GM18868 (cell line): ENCODE results near the gene RPA1.

Experiments used
- ATAC-seq: cut with Tn5 transposase; IDR thresholded peaks from one replicate; pipeline ENCODE4 v1.9.1; 2021; ENCODE audit warnings: mild to moderate bottlenecking, moderate library complexity; ENCODE audit not compliant: unreplicated experiment

The RPA1 gene

DNA sequence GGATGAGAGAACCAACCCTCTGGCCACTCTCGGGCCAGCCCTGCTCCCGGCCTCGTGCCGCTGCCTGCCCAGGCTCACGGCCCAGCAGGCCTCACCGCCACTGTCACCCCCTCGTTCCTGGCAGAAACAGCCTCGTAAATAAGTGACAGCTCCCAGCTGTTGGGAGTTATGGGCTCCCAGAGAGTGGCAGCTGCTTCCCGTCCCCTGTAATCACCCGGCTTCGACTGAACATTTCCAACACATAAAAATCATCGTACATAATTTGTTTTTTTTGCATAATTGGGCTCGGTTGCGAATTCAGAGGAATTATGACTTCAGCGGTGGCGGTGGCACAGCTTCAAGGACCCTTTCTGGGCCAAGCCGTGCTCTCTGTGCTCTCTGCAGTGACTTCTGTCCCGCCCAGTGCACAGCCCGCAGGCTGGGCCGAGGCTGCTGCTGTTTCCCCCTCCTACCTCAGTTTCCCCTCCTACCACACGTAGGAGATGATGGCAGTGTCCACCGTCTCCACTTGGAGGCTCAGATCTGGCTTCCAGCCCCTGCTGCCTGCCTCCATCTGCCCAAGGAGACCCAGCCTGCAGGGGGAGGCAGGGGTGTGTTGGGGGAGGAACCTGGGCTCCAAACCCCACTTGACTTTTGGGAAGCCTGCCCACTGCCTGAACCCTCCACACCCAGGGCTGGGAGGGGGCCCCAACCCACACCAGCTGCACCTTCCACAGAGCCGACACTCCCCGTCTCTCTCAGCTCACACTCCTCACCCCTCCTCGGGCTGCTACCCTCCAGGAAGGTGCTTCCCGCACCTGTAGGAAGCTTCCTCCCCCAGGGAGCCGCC lies 110.4 kb downstream of the RPA1 start:
- ATAC-seq, result no peak

DNA sequence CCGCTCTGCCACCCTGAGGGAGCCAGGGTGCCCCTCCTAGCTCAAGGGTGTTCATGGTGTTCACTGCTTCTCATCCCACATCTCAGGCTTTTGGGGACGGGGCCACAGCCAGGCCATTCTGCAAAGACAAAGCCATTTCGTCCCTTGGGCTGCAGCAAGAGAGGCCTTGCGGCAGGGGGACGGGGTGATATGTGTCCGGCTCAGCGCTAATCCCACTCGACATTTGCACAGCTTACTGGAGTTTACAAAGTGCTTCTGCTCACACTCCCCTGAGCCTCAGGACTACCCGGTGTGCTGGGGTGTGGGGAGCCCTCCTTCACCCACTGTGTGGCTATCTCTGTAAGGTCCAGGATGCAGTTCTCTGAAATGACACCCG lies 111.0 kb downstream of the RPA1 start:
- no peak for ATAC-seq

DNA sequence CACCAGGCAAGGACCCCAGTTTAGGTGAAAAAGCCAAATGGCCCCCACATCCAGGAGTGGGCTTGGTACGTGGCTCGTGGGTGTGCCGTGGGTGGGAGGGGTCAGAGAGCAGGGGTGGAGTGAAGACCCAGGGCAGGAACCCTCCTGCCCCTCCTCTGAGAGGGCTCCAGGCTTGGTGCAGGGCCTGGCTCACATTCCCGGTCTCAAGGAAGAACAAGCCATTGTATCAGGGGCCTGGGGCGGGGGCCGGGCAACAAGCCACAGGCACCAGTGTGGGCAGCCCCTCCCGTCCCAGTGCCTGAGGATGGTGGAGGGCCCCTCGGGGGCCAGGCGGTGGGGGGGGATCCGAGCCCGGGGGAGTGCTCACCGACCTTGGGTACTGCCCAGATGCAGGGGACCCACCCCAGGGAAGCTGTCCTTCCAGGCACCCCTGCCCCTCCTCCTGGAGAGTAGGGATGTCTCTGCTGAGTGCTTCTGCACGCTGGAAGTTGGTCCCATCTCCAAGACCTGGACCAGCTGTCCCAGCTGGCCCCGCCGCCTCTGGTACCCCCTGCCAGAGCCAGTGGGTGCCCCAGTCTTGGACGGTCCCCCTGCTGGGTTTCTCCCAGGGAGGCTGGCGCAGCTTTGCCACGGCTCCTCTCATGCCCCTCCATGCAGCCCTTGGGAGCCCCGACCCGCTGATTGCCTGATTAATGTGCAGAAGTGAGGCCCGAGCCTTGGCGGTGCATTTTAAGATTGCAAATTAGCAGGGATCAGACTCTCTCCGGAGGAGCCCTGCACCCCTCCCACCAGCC lies 111.7 kb downstream of the RPA1 start:
- no peak for ATAC-seq

DNA sequence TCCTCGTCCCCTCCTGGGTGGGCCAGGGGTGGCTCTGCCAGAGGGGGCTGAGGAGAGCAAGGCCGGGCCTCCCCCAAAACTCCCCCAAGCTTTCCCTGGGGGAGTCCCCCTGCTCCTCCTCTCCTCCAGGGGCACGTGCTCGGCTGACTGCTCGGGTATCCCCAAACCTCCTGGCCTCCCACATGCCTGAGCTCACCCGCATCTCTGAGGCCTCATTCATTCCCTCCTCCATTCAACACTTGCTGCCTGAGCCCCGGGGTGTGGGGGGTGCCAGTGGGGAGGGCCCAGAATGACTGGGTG lies 112.2 kb downstream of the RPA1 start:
- no peak for ATAC-seq

DNA sequence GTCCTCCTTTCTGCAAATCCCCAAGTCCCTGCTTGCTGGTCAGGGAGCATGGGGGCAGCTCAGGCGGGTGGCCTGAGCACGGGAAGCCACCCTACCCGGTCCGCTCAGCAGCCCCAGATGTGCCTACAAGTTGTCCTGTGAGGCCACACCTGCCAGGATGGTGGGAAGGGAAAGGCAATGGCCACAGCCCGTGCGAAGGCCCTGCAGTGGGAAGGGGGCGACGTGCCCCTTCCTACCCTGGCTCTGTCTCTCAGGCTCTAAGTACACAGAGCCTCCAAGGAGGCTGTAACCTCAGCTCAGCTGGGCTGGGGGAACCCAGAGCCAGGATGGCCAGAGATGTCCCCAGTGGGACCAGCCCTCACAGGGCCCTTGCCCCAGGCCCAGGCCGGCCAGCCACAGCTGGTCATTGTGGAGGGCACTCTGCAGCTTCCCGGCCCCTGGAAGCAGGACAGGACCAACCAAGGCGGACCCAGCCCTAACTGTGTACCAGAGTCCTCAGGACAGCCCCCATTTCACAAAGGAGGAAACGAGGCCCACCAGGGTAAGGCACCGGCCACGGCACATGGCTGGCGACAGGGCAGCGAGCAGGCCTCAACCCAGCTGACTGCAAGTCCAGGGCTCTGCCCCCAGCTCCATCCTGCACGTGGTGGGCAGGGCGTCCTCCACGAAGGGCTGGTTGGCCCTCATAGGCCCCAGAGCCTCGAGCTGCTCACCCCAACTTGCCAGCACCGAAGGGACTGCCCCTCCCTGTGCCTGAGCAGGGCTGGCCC lies 113.0 kb downstream of the RPA1 start:
- no peak for ATAC-seq

DNA sequence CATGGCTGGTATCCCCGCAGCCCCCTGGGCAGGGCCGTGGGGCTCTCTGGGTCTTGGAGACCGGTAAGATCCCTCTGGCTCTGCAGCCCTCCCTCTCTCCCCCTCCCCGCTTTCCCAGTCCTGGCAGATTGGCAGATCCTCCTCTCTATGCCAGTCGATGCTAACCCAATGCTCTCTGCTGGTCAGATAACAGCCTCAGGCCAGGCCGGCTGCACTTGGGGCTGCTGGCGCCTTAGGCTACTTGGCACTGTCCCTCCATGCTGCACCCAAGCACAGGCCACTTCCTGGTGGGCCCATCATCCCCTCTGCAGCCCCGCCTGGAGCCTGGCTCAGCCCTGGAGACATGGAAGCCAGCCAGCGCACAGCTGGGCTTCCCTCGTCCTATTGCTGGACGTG lies 113.6 kb downstream of the RPA1 start:
- ATAC-seq, result no peak

DNA sequence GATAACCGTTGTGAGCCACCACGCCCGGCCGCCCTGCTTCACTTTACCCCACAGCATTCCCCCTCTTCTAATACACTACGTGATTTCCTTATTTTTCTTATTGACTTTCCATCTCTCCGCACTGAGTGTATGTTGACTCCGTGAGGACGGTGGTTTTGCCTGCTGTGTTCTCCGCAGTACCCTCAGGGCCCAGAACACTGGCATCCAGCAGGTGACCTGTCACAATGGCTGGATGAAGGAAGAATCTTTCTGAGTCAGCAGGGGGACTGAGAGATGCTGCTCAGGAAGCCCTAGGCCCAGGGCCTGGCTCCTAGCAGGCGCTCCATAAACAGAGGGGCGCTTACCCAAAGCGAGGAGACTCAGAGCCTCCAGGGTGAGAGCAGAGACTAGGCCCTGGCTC lies 115.8 kb downstream of the RPA1 start:
- ATAC-seq, result no peak

DNA sequence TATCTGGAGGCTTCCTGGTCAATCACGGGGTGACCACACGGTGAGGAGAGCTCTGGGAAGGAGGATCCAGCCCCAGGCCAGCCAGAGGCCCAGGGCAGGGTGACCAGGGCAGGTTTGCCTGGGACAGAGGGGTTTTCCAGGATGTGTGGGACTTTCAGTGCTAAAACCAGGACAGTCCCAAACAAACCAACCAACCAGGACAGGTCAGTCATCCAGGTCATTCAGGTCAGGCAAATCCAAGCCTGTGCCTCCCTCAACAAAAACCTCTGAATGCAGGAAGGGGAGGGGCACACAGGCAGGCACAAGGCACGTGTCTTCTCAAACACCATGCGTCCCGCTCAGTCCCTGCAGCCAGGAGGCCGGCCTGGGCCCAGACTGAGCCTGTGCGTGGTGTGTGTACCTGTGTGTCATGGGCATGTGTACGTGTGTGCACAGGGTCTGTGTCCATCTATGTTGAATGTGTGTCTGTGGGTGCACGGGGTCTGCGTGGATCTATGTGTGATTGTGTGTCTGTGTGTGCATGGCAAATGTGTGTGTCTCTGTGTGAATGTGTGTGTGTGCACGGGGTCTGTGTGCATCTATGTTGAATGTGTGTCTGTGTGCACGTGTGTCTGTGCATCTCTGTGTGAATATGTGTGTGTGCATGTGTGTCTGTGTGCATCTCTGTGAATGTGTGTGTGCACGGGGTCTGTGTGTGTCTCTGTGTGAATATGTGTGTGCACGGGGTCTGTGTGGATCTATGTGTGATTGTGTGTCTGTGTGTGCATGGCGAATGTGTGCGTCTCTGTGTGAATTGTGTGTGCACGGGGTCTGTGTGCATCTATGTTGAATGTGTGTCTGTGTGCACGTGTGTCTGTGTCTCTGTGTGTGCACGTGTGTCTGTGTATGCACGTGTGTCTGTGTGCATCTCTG lies 116.5 kb downstream of the RPA1 start:
- ATAC-seq, result no peak

DNA sequence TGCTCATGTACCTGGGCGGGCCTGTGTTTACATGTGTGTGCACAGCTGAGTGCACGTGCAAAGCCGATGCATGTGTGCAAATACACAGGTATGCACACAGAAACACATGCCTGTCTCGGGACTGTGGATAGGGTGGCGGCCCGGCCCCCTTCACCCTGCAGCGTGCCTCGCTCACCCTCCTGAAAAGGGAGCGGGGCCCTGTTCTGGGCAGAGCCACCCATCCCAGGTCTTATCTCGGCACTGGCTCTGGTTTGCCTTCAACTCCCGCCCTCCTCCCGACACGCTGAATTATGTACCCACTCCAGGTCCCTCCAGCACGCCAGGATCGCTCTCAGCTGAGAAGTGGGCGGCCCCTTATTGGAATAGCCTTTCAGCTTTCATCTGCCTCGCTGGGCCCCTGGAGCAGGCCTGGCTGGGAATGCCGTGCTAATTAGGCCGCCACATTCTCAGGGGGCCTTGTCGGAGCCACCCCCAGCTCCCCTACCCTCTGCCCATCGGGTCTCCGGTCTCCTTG lies 117.5 kb downstream of the RPA1 start:
- no peak for ATAC-seq

DNA sequence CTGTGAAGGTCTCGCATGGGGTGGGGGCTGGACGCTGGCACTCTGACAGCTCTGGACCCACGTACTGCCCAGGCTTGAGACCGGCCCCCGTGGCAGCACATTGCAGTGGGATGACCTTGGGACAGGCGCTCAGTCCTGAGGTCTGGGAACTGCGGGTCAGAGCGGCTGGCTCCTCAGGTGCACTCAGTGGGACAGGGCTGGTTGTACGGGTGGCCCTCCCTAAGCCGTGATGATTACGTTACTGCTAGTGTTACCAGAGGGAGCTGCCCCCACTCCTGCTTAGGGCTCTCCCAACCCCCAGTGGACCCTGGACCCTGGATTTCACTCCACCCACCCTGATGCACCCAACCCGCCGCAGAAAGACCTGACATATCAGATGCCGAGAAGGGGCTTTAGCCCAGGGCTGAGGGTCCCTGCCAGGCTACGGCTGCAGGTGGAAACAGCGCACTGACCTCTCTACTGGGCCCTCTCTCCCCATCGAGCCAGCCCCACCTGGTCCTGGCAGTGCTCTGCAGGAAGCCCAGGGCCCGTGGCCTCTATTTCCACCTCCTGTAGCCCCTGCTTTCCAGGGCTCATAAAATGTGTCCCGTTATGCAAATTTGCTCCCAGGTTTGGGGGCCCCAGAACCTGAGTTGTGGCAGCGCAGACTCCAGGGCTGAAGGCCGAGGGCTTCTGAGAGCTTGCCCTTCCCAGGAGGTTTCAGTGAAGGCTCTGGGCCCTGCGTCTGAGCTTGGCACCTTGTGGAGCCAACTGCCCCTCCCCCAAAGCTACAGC lies 118.1 kb downstream of the RPA1 start:
- no peak for ATAC-seq

DNA sequence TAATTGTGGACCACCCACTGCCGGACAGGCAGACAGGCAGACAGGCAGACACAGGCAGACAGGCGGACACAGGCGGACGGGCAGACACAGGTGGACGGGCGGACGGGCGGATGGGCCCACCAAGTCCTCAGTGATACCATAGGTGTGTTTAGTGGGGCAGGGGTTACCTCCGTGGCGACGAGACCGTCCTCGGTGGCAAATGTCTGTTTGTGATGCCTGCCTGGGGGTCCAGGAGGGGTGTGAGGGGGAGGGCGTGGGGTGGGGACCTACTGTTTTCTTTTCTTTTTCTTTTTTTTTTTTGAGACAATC lies 118.7 kb downstream of the RPA1 start:
- ATAC-seq, result no peak
